ENCODE measurements around the gene CYP27A1. TPM values are rescaled to one million over a fixed set of nuclear protein-coding genes. Genes with fewer than 3 reads are reported as not detected.

CYP27A1 gene
- total and polyA plus RNA-seq, 2 of the 8 experiments (the other 6 are each of a cell fraction or from before 2014, with no cell fraction given) = 5.4 to 14.7 TPM

DNA sequence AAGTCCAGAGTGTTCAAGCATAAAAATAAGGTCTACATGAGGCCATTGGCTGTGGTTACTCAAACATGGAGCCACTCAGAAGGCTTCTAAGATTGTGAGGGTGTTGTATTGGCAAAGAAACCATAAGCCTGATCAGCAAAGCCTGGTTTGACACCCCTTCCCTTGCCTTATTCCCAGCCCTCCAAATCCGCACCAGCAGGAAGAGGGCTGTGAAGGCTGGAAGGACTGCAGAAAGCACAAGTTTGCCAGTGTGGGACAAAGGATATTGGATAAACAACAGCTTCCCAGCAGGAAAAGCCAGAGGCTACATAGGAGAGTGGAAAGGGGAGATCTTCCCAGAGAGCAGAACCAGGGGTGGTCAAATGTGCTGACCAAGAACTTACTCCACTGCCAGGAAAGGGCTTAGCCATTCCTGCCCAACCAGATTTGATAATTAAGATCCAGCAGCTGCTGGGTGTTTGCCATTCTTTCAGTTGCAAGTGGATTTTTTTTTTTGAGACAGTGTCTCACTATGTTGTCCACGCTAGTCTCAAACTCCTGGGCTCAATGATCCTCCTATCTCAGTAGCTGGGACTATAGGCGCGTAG, 51.2 kb downstream of the CYP27A1 start:
- H3K27ac ChIP-seq (ENCODE audit: low read depth, low read length) = no peak overlapping the region
- H3K56ac ChIP-seq (replicated peaks; ENCODE audit: insufficient read length, low read depth, low read length) = no peak overlapping the region
- ChIA-PET CTCF (ENCODE audit: partially characterized antibody) (interaction anchor here (1.0 to 2.7 kb wide), 4 partner anchors 14 to 102 kb away, joined by 3 to 9 read pairs (median 3); no protein-coding TSS in a partner anchor), POLR2A (ENCODE audit: partially characterized antibody) (no interaction called here)
- peaks cover 2% of the 10 kb centered on the region; the same call in 1 of the 2 replicates for H3K23me2 ChIP-seq (ENCODE audit: low read depth, low read length)
- peaks cover 0 to 3% (median 0%) of the 10 kb centered on the region in 4 experiments; a peak in 1 of 7 replicates for H3K4me1 ChIP-seq (replicated peaks in 1 of 4; ENCODE audit: control insufficient read depth in 3 of 4, insufficient read depth in 4 of 4, low read length in 3 of 4)
- WGBS, 2 experiments (ENCODE audit: extremely low coverage in 1 of 2, insufficient coverage in 1 of 2, insufficient read length in 1 of 2, insufficient replicate concordance in 2 of 2, low coverage in 1 of 2, low lambda C conversion rate in 2 of 2, missing lambda C conversion rate in 1 of 2) = 90% methylated on average over 4 of the region's 4 CpGs; no CpG with 5 or more reads in 1 of the 2 experiments
- no peak overlapping the region for H4K5ac ChIP-seq (ENCODE audit: insufficient read length, low read depth, low read length)
- H4K20me1 ChIP-seq (replicated peaks in 1 of 2; ENCODE audit: control insufficient read depth in 1 of 2, insufficient read depth in 2 of 2, low read length in 2 of 2) = no peaks in the 10 kb centered on the region
- H2BK5ac ChIP-seq (ENCODE audit: low read depth, low read length) = no peak overlapping the region
- no peak overlapping the region for H2AFZ ChIP-seq (ENCODE audit: low read length)
- H2BK12ac ChIP-seq (ENCODE audit: low read depth, low read length) = no peak overlapping the region
- DNase-seq (ENCODE audit: low read depth in 1 of 2, low spot score in 2 of 2) = no peak
- H3K79me2 ChIP-seq (ENCODE audit: control insufficient read depth in 1 of 2, insufficient read depth in 2 of 2, low read length in 2 of 2) = no peaks in the 10 kb centered on the region
- H3K4ac ChIP-seq (replicated peaks; ENCODE audit: insufficient read length, low read depth, low read length) = no peak overlapping the region
- no peak overlapping the region for H3K9ac ChIP-seq (replicated peaks in 1 of 4; ENCODE audit: extremely low read depth in 1 of 4, low read depth in 3 of 4, low read length in 3 of 4)
- no peak overlapping the region for H3K18ac ChIP-seq (ENCODE audit: extremely low read depth, low read length)
- TF ChIP-seq RXRA (IDR thresholded peaks at IDR 0.05; ENCODE audit: insufficient read depth, low read depth, low read length) (no peak), CEBPB (IDR thresholded peaks at IDR 0.05; ENCODE audit: low read depth, low read length) (no peak), TBP (IDR thresholded peaks at IDR 0.05; ENCODE audit: low read depth, low read length) (no peak)
- H3K14ac ChIP-seq (ENCODE audit: insufficient read length) = no peak overlapping the region
- no peak overlapping the region for H2BK120ac ChIP-seq (replicated peaks; ENCODE audit: low read depth, low read length)
- H2BK20ac ChIP-seq (ENCODE audit: low read length) = no peak overlapping the region
- H3K4me2 ChIP-seq (ENCODE audit: insufficient read depth in 1 of 2, low read depth in 2 of 2, low read length in 2 of 2) = no peak overlapping the region
- H3K36me3 ChIP-seq (ENCODE audit: control insufficient read depth in 2 of 4, insufficient read depth in 4 of 4, low read length in 3 of 4) = no peaks in the 10 kb centered on the region
- FAIRE-seq = no peak
- no peak overlapping the region for H3K23ac ChIP-seq (ENCODE audit: insufficient read length)
- H2AK5ac ChIP-seq (ENCODE audit: low read depth, low read length) = no peak overlapping the region
- no peak overlapping the region for H3K4me3 ChIP-seq (ENCODE audit: extremely low read depth in 1 of 4, insufficient read depth in 2 of 4, low read depth in 3 of 4, low read length in 4 of 4)
- H4K8ac ChIP-seq (ENCODE audit: extremely low read depth, insufficient read depth, low read length) = no peak overlapping the region; the same call in none of the 2 replicates
- H3K79me1 ChIP-seq (ENCODE audit: low read depth, low read length) = no peaks in the 10 kb centered on the region
- no peaks in the 10 kb centered on the region for H3K9me3 ChIP-seq (ENCODE audit: insufficient read depth in 2 of 2, low read depth in 1 of 2, low read length in 1 of 2)
- H3K27me3 ChIP-seq (replicated peaks in 1 of 4; ENCODE audit: control insufficient read depth in 3 of 4, extremely low read depth in 1 of 4, insufficient read depth in 3 of 4, low read length in 3 of 4) = peaks cover 0 to 4% (median 0%) of the 10 kb centered on the region in 4 experiments; a peak in 1 of 7 replicates
- H2BK15ac ChIP-seq (ENCODE audit: low read length) = no peak overlapping the region
- H4K91ac ChIP-seq (replicated peaks; ENCODE audit: insufficient read length, low read length) = no peak overlapping the region
